Coronary artery (tissue), 2 donors: ENCODE data around the gene NPHP4.

ENCODE experiments used
- DNase-seq: peaks from one replicate; pipeline ENCODE4 v3.0.0-alpha.2; 2017; ENCODE audit warnings: low spot score
- H3K27ac ChIP-seq, 2 donors: fragments of 200-600 bp; sonication (generic); one replicate each; pipeline ENCODE4 v1.5.1; 2016 to 2019
- H3K4me3 ChIP-seq: fragments of 200-600 bp; sonication (generic); 2 replicates; pipeline ENCODE4 v1.5.1; 2016; ENCODE audit warnings: mild to moderate bottlenecking, moderate library complexity
- CTCF ChIP-seq: fragments of 200-600 bp; sonication (generic); IDR thresholded peaks from one replicate; pipeline ENCODE4 v1.5.1; 2019; ENCODE audit warnings: antibody characterized with exemption

Gene NPHP4

DNA sequence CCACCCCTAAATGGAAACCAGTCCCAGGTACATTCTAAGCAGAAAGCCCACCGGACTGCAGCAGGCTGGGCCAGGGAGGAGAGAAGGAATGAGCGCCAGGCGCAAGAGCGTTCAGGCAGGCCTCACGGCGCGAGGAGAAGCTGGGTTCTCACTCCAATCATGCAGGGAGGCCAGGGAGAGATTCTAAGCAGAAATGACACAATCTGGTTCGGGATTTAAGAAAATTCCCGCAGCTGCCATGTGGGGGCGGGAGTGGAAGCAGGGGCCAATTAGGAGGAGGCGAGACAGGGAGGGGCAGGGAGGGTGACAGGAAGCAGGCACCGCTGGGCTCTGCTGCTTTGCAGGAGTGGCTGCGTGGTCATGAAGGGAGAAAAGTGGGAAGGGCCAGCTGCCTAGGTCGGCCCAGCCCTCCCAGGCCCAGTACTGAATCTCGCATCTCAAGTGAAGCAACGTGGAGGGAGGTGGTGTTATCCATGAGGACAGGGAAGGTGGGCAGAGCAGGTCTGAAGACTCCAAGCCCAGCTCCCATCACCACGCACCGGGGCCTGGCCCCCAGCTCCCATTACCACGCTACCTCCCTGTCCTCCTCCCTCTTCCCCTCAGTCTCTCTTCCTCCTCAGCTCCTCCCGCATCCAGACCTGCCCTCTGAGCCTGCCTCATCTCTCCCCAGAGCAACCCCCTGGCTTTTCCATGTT lies 11.8 kb downstream of the NPHP4 start:
- DNase-seq: no peak
- H3K27ac ChIP-seq: no peak overlapping the region
- no peak for TF ChIP-seq CTCF
- no peak overlapping the region for H3K4me3 ChIP-seq

DNA sequence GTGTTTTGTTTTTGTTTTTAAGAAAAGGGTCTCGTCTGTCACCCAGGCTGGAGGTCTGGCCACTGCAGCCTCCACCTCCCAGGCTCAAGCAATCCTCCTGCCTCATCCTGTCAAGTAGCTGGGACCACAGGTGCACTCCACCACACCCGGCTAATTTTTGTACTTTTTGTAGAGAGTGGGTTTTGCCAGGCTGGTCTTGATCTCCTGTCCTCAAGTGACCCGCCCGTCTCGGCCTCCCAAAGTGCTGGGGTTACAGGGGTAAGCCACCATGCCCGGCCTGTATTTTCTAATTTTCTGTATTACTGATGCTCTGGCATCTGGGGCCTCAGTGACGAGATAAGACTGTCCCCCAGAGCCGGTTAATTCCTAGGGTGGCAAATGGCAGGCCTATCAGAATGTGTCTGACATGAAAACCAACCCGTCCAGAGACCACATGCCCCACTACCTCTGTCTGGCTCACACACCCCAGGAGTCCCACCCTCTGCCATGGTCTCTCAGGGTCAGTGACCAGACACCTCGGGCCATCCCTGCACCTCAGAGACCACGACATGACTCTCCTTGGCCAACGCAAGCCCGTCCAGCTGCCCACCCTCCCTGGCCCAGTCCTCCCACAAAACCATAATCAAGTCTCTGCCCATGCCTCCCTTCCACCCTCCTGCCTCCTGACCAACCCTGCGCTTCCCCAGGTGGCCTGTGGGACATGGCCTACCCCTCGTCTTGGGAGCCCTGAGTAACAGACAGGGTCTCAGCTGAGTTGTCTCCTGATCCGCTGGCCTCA lies 12.5 kb downstream of the NPHP4 start:
- TF ChIP-seq CTCF: no peak
- no peak for DNase-seq
- Histone ChIP-seq H3K27ac (no peak overlapping the region), H3K4me3 (no peak overlapping the region)

DNA sequence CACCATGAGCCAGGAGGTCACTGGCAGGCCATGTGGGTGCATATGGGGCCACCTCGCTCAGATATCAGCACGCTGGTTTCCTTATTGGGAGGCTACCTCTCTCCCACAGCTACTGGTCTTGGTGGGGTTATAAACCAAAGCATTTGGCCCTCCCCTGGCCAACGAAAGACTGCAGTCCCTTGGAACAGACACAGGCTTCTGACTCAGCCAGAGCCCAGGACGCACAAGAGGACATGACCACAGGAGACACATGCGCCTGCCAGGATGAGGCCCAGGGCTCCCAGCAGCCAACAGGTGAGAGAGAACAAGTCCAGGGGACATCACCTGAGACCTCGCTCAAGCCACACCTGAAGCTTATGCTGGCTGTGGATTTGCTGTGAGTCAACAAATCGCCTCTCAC lies 13.8 kb downstream of the NPHP4 start:
- no peak for DNase-seq
- H3K27ac ChIP-seq: no peak overlapping the region
- TF ChIP-seq CTCF: no peak
- H3K4me3 ChIP-seq: no peak overlapping the region

DNA sequence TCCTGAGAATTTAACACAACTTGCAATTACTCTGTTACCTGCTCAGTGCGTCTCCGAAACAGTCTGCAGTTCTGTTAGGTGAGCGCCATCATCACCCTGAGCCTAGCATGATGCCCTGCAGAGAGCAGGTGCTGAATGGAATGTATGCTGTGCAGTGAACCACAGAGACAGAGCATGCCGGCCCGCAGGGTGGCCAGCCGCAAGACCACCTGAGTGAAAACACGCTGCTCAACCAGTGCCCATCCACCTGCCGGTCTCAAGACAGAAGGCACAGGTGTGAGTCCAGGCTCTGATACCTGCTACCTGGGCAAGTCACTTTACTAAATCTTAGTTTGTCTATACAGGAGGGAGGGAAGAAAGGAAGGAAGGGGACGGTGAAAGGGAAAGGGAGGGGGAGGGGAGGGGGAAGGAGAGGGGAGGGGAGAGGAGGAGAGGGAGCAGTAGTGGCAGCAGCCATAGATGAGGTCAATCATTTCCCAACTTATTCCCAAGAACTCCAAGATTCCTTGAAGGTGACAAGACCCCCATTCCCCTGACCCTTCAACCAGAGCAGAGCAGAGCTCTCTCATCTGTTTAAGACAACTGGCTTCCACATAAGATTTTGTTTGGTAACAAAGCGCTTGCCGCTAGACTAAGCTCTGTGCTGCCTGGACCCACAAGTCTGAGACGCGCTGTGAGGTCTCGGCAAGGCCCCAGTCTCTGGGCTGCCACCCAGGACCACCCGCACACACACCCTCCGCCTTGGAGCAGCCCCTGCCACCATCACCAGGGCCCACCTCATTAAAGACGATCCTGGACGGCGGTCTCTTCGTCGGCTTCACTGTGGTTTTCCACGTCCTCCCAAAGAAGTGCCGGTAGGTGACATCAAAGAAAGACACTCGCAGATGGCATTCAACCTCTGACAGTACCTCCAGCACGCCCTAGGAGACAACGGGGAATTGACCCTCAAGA lies 14.5 kb downstream of the NPHP4 start:
- TF ChIP-seq CTCF: no peak
- no peak for DNase-seq

DNA sequence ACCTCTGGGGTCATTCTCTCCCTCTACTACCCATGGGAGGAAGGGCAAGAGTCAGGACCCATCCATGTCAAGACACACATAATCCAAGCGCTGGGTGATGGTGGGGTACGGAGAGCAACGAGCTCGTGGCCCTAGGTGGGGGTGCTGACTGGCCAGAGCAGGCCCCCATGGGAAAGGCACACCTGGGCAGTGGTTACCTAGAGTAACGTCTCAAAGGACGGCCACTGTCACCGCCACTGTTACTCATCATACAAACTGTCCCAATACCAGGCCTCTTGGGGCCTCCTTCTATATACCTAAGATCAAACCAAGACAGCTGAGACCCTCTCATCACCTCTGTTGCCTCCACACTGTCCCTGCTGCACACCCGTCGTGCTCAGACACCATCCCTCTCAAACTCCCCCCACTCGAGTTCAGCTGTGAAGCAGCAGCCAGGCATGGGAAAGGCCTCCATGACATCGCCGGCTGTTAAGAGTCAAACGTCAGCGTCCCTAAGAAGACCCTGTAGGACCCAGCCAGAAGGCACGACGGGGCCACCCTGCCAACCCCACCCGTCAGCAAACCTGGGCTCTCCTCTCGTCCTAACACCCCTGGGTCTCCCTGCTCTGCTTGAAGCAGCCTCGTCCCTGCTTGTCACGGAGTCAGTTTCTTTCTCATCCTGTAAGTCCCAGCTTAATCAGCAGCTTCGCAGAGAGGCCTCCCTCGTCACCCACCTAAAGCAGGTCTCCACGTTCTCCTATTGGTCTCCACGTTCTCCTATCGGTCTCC lies 15.3 kb downstream of the NPHP4 start:
- Histone ChIP-seq H3K4me3 (no peak overlapping the region), H3K27ac (no peak overlapping the region)
- no peak for DNase-seq
- no peak for TF ChIP-seq CTCF

More for the DNA sequence above, 14.5 kb downstream of the NPHP4 start:
- no peak overlapping the region for H3K27ac ChIP-seq
- no peak overlapping the region for H3K4me3 ChIP-seq

DNA sequence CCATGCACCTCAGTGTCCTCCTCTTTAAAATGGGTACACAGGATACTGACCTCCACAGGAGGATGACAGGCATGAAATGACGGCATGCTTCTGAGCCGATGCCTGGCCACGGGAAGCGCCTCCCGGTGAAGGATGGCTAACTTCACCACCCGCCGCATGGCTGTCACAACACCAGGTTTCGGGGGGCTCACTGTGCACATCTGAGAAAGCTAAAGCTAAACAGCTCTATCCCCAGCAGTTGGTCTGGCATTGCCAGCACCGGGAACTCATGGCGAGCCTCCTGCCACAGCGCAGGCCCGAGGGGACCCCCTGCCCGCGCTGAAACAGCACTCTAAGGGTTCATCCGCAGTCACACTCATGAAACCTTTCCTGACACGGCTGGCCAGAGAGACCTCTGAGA lies 16.0 kb downstream of the NPHP4 start:
- no peak for DNase-seq
- Histone ChIP-seq H3K27ac (no peak overlapping the region), H3K4me3 (no peak overlapping the region)
- TF ChIP-seq CTCF: no peak
